HL-60 (cell line): ENCODE results near the gene CPLX1.

Experiments used
- DNase-seq, 2 experiments: peaks; one replicate each; pipeline ENCODE4 v3.0.0-alpha.2; 2010 to 2020; ENCODE audit warnings: low read depth in 1 of 2, low spot score in 1 of 2
- H3K27ac ChIP-seq: fragments of 250-450 bp; sonication (Bioruptor Pico); replicated peaks from 2 replicates; pipeline ENCODE4 v1.5.1; 2020; ENCODE audit warnings: mild to moderate bottlenecking, moderate library complexity
- H3K27me3 ChIP-seq: fragments of 250-450 bp; sonication (Bioruptor Pico); 2 replicates; pipeline ENCODE4 v1.5.1; 2021; ENCODE audit warnings: mild to moderate bottlenecking, moderate library complexity; ENCODE audit not compliant: insufficient read depth, poor library complexity, severe bottlenecking
- H3K4me3 ChIP-seq: replicated peaks from 2 replicates; pipeline ENCODE4 v1.5.1; 2011; ENCODE audit warnings: mild to moderate bottlenecking, control low read depth, low read length; ENCODE audit not compliant: insufficient read depth
- GABPA ChIP-seq: IDR thresholded peaks from 2 replicates; pipeline ENCODE4 v1.6.1; 2012; ENCODE audit warnings: low read depth
- POLR2AphosphoS5 ChIP-seq: IDR thresholded peaks from 2 replicates; pipeline ENCODE4 v1.6.1; 2012; ENCODE audit warnings: low read depth
- SPI1 ChIP-seq: IDR thresholded peaks from 2 replicates; pipeline ENCODE4 v1.6.1; 2012; ENCODE audit warnings: low read depth, mild to moderate bottlenecking, borderline replicate concordance
- TF ChIP-seq, protein P1 (sequence below): IDR thresholded peaks from 2 replicates; pipeline ENCODE4 v1.6.1; 2012; ENCODE audit warnings: low read depth; ENCODE audit not compliant: insufficient replicate concordance
- TF ChIP-seq, protein P2 (sequence below): IDR thresholded peaks from one replicate; pipeline ENCODE4 v1.5.1; 2011; ENCODE audit warnings: low read length, control low read depth, inconsistent platforms; ENCODE audit not compliant: insufficient read depth

CPLX1 gene

DNA sequence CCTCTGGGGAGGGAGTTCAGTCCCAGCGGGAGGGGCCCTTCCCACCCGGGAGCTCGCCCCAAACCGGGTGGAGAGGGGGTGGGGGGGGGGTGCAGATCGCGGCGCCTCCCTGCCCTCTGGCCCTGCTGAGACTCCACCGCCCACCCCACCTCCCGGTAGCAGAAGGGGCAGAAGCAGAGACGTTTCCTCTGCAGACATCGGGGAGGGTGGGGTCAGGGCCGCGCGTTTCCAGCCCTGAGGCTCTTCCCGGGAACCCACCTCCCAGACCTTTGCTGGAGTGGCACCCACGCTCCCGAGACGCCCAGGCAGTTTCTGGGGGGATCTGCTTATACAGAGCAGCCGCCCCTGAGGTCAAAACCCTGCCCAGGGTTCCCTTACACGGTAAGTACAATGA is 30.2 kb downstream of the CPLX1 start:
- H3K4me3 ChIP-seq, result no peak overlapping the region
- TF ChIP-seq SPI1, result no peak
- no peak for TF ChIP-seq GABPA
- TF ChIP-seq, protein P1, sequence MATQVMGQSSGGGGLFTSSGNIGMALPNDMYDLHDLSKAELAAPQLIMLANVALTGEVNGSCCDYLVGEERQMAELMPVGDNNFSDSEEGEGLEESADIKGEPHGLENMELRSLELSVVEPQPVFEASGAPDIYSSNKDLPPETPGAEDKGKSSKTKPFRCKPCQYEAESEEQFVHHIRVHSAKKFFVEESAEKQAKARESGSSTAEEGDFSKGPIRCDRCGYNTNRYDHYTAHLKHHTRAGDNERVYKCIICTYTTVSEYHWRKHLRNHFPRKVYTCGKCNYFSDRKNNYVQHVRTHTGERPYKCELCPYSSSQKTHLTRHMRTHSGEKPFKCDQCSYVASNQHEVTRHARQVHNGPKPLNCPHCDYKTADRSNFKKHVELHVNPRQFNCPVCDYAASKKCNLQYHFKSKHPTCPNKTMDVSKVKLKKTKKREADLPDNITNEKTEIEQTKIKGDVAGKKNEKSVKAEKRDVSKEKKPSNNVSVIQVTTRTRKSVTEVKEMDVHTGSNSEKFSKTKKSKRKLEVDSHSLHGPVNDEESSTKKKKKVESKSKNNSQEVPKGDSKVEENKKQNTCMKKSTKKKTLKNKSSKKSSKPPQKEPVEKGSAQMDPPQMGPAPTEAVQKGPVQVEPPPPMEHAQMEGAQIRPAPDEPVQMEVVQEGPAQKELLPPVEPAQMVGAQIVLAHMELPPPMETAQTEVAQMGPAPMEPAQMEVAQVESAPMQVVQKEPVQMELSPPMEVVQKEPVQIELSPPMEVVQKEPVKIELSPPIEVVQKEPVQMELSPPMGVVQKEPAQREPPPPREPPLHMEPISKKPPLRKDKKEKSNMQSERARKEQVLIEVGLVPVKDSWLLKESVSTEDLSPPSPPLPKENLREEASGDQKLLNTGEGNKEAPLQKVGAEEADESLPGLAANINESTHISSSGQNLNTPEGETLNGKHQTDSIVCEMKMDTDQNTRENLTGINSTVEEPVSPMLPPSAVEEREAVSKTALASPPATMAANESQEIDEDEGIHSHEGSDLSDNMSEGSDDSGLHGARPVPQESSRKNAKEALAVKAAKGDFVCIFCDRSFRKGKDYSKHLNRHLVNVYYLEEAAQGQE, result no peak
- TF ChIP-seq POLR2AphosphoS5, result no peak
- TF ChIP-seq, protein P2, sequence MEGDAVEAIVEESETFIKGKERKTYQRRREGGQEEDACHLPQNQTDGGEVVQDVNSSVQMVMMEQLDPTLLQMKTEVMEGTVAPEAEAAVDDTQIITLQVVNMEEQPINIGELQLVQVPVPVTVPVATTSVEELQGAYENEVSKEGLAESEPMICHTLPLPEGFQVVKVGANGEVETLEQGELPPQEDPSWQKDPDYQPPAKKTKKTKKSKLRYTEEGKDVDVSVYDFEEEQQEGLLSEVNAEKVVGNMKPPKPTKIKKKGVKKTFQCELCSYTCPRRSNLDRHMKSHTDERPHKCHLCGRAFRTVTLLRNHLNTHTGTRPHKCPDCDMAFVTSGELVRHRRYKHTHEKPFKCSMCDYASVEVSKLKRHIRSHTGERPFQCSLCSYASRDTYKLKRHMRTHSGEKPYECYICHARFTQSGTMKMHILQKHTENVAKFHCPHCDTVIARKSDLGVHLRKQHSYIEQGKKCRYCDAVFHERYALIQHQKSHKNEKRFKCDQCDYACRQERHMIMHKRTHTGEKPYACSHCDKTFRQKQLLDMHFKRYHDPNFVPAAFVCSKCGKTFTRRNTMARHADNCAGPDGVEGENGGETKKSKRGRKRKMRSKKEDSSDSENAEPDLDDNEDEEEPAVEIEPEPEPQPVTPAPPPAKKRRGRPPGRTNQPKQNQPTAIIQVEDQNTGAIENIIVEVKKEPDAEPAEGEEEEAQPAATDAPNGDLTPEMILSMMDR, result no peak
- H3K27me3 ChIP-seq, result peaks cover 52% of the 10 kb centered on the region
- DNase-seq, result no peak
- no peak overlapping the region for H3K27ac ChIP-seq

DNA sequence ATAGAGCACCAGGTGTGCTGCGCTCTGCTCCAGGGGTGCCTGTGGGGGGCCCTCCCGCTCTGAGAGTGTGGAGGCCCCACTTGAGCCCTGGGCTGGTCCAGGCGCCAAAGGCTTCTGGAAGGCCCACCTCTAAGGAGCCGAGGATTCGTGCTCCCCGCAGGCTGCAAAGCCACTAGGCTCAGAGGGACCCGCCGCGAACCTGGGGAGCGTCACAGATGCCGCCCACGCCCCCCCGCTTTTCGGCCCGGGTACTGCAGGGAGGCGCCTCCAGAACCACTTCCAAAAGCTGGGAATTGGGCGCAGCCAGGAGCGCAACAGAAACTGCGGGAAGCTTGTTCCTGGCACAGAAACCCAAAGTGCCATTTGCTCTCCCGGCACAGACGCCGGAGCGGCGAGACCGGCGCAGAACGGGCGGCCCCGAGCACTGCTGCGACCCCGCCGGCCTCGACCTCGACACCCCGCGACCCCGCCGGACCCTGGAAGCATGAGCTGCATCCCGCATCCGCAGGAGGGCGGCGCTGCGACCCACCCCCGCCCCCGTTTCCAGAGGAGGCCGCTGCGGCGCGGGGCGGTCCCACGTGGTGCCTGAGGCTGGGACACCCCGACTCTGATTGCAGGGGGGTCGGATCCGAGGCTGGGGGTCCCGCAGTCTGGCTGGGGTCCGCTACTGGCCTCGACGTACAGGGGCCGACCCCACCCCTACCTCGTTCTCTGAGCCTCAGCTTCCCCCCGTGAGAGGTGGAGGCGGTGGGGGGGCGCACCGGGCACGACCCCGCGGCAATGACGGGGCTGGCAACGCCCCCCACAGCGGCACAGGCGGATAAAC is 30.8 kb downstream of the CPLX1 start:
- no peak overlapping the region for H3K4me3 ChIP-seq
- peaks cover 52% of the 10 kb centered on the region for H3K27me3 ChIP-seq
- DNase-seq, result no peak
- TF ChIP-seq POLR2AphosphoS5 (no peak), GABPA (no peak), SPI1 (no peak)
- TF ChIP-seq, protein P2, result no peak
- TF ChIP-seq, protein P1, result no peak
- H3K27ac ChIP-seq, result no peak overlapping the region

DNA sequence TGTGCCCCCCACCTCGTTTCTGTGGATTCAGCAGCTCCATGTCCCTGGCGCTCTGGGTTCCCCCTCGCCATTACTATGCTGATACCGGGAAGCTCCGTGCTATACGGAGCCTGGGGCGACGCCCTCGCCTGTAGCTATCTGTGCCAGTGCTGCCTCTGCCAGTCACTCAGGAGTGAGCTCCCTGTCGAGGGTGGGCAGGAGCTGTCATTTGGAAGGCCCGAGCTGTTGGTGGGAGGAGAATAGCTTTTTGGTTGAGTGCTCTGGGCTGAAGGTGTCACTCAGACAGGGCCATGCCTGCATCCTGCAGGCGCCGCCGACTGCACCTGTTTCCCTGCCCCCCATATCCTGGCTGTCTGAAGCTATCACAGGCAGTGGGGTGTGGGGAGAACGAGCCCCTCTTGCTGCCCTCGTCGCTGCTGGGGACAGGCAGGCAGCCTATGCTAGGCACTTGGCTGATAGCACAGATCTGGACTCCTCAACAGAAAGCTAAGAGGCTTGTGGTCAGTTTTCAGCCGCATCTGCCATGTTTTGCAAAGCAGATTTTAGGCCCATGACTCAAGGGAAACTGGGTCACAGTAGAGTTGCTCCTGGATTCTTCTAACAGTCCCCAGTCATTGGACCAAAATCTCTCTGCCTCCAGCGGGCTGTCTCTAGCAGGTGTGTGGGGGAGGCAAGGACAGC is 31.8 kb downstream of the CPLX1 start:
- peaks cover 52% of the 10 kb centered on the region for H3K27me3 ChIP-seq
- no peak for DNase-seq
- TF ChIP-seq GABPA, result no peak
- TF ChIP-seq SPI1, result no peak
- TF ChIP-seq POLR2AphosphoS5, result no peak
- TF ChIP-seq, protein P2, result no peak
- TF ChIP-seq, protein P1, result no peak
- no peak overlapping the region for H3K27ac ChIP-seq
- H3K4me3 ChIP-seq, result no peak overlapping the region
